CD4-positive, alpha-beta T cell (primary cell): ENCODE results near the gene RPAIN. TPM values are rescaled to one million over a fixed set of nuclear protein-coding genes. Genes with fewer than 3 reads are reported as not detected.

Experiments used
- ATAC-seq: fragments of 200-7000 bp; cut with Tn5 transposase; one replicate; pipeline ENCODE4 v1.10.0; 2022; ENCODE audit warnings: mild to moderate bottlenecking; ENCODE audit not compliant: poor library complexity
- CTCF ChIA-PET: fragments of 350-600 bp; sonication (Branson Sonifier 250); formaldehyde crosslinking; loops from one replicate; lab custom pipeline; 2021; ENCODE audit warnings: antibody characterized with exemption, inconsistent platforms; lab: Charles Lee
- POLR2A ChIA-PET: fragments of 350-600 bp; sonication (Branson Sonifier 250); formaldehyde crosslinking; loops from one replicate; lab custom pipeline; 2021; ENCODE audit warnings: antibody characterized with exemption, inconsistent platforms; lab: Charles Lee
- DNase-seq, 14 experiments: peaks; one replicate each; pipeline ENCODE4 v3.0.0-alpha.2; 2013 to 2020; ENCODE audit warnings: mixed read lengths in 2 of 14
- H3K27ac ChIP-seq, 2 donors: one replicate each; pipeline versions ENCODE4 v1.5.1 to v1.7.0; 2013; ENCODE audit warnings: low read length in 2 of 2, low read depth in 1 of 2, mild to moderate bottlenecking in 1 of 2
- H3K27me3 ChIP-seq, 2 experiments: 1 replicate in 1 of 2; 2 replicates in 1 of 2; pipeline versions ENCODE4 v1.6.1 to v1.7.0; 2013; ENCODE audit warnings: low read length in 2 of 2, control low read depth in 1 of 2, mild to moderate bottlenecking in 1 of 2, moderate library complexity in 1 of 2; ENCODE audit not compliant: insufficient read depth in 2 of 2, control insufficient read depth in 1 of 2
- H3K36me3 ChIP-seq: one replicate; pipeline ENCODE4 v1.6.1; 2013; ENCODE audit warnings: low read length, control low read depth; ENCODE audit not compliant: insufficient read depth
- H3K4me1 ChIP-seq: one replicate; pipeline ENCODE4 v1.6.1; 2013; ENCODE audit warnings: low read length, control low read depth; ENCODE audit not compliant: insufficient read depth
- H3K4me3 ChIP-seq: one replicate; pipeline ENCODE4 v1.5.1; 2013; ENCODE audit warnings: mild to moderate bottlenecking, low read length, moderate library complexity
- H3K9me3 ChIP-seq, 2 experiments: 1 replicate in 1 of 2; 2 replicates in 1 of 2; pipeline versions ENCODE4 v1.6.1 to v1.7.0; 2013; ENCODE audit warnings: low read length in 2 of 2, mild to moderate bottlenecking in 2 of 2, control low read depth in 1 of 2, moderate library complexity in 1 of 2; ENCODE audit not compliant: control insufficient read depth in 1 of 2, insufficient read depth in 1 of 2
- H3K27ac Mint-ChIP-seq: one replicate; pipeline ENCODE4 v1.8.0; 2020; ENCODE audit warnings: mixed read lengths
- H3K27me3 Mint-ChIP-seq: one replicate; pipeline ENCODE4 v1.8.0; 2021; ENCODE audit warnings: mixed read lengths
- H3K36me3 Mint-ChIP-seq: one replicate; pipeline ENCODE4 v1.8.0; 2021; ENCODE audit warnings: low read depth, mixed read lengths
- H3K4me1 Mint-ChIP-seq: one replicate; pipeline ENCODE4 v1.8.0; 2021; ENCODE audit warnings: low read depth, mixed read lengths
- H3K4me3 Mint-ChIP-seq: one replicate; pipeline ENCODE4 v1.8.0; 2020; ENCODE audit warnings: mild to moderate bottlenecking, mixed read lengths
- H3K9me3 Mint-ChIP-seq: one replicate; pipeline ENCODE4 v1.8.0; 2020; ENCODE audit warnings: mixed read lengths
- intact Hi-C, 2 experiments: fragments of 100-400 bp; cut with DNase I in 1 of 2; cut with micrococcal nuclease in 1 of 2; formaldehyde crosslinking; loops; one replicate each; pipeline versions ENCODE4 v1.15.1 to v1.9.0; 2023 to 2025; cut with DNase I, micrococcal nuclease
- total RNA-seq, 174 experiments: library from RNA in 2 of 174; stranded (reverse) in 2 of 174; gene quantifications; one replicate each; pipeline ENCODE4 v1.2.3 and lab custom pipeline; 2021 to 2026
- TF ChIP-seq, protein P1 (sequence below): fragments of 200-600 bp; IDR thresholded peaks from one replicate; pipeline ENCODE4 v1.8.0; 2022; ENCODE audit warnings: antibody characterized with exemption, mild to moderate bottlenecking

The RPAIN gene
- total RNA-seq, 2 experiments from 2014 or later: 68.7 to 77.5 TPM

- Histone ChIP-seq H3K4me1 (peaks cover 16% of the 10 kb centered on the region), H3K27me3 (no peaks in the 10 kb centered on the region), H3K27ac (no peak overlapping the region), H3K9me3 (no peaks in the 10 kb centered on the region), H3K4me3 (no peak overlapping the region), H3K36me3 (peaks cover 82% of the 10 kb centered on the region)
- Mint-ChIP-seq H3K4me3 (no peak overlapping the region), H3K9me3 (no peaks in the 10 kb centered on the region), H3K36me3 (peaks cover 89% of the 10 kb centered on the region), H3K4me1 (peaks cover 54% of the 10 kb centered on the region), H3K27ac (no peak overlapping the region), H3K27me3 (no peaks in the 10 kb centered on the region)
- DNase-seq (no peak), ATAC-seq (no peak)
- CTCF ChIA-PET: no interaction called here
- intact Hi-C loops: loop anchor here (10.0 kb wide), 2 partner anchors 66 to 1164 kb away; partner anchors contain the start of genes KIAA0753 (in 1 of the 2), NUP88 (in 1 of the 2) and TXNDC17 (in 1 of the 2)
- POLR2A ChIA-PET: no interaction called here
- TF ChIP-seq, protein P1, sequence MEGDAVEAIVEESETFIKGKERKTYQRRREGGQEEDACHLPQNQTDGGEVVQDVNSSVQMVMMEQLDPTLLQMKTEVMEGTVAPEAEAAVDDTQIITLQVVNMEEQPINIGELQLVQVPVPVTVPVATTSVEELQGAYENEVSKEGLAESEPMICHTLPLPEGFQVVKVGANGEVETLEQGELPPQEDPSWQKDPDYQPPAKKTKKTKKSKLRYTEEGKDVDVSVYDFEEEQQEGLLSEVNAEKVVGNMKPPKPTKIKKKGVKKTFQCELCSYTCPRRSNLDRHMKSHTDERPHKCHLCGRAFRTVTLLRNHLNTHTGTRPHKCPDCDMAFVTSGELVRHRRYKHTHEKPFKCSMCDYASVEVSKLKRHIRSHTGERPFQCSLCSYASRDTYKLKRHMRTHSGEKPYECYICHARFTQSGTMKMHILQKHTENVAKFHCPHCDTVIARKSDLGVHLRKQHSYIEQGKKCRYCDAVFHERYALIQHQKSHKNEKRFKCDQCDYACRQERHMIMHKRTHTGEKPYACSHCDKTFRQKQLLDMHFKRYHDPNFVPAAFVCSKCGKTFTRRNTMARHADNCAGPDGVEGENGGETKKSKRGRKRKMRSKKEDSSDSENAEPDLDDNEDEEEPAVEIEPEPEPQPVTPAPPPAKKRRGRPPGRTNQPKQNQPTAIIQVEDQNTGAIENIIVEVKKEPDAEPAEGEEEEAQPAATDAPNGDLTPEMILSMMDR: no peak
Observed at GRCh38 chr17:5480962-5481361, 61.0 kb downstream of the RPAIN start.

DNA sequence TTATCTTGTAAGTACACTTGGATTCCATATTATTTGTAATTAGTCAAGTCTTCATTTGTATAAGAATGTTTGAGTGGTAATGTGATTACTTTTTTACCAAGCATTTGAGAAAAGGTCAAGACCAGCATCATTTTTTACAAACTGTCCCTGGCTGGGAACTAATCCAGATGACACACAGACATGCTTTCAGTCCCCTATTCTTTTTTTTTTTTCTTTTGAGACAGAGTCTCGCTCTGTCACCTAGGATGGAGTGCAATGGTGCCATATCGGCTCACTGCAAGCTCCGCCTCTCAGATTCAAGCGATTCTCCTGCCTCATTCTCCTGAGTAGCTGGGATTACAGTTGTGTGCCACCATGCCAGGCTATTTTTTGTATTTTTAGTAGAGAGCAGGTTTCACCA lies 61.5 kb downstream of the RPAIN start:
- peaks cover 16% of the 10 kb centered on the region for H3K4me1 ChIP-seq
- peaks cover 59% of the 10 kb centered on the region for H3K4me1 Mint-ChIP-seq
- H3K36me3 ChIP-seq: peaks cover 79% of the 10 kb centered on the region
- no peaks in the 10 kb centered on the region for H3K9me3 ChIP-seq
- H3K36me3 Mint-ChIP-seq: peaks cover 89% of the 10 kb centered on the region
- H3K27me3 ChIP-seq: no peaks in the 10 kb centered on the region
- CTCF ChIA-PET: no interaction called here
- H3K27me3 Mint-ChIP-seq: no peaks in the 10 kb centered on the region
- no peaks in the 10 kb centered on the region for H3K9me3 Mint-ChIP-seq
- no peak overlapping the region for H3K4me3 ChIP-seq
- H3K27ac ChIP-seq: no peak overlapping the region
- TF ChIP-seq, protein P1: no peak
- intact Hi-C loops: loop anchor here (10.0 kb wide), 2 partner anchors 67 to 1163 kb away; partner anchors contain the start of genes KIAA0753 (in 1 of the 2), NUP88 (in 1 of the 2) and TXNDC17 (in 1 of the 2)
- no peak overlapping the region for H3K27ac Mint-ChIP-seq
- no peak for DNase-seq
- POLR2A ChIA-PET: no interaction called here
- no peak for ATAC-seq
- H3K4me3 Mint-ChIP-seq: no peak overlapping the region

Other genes starting within 250 kb of the RPAIN start
- gene ZNF594, start 228.3 kb upstream of the RPAIN start, total RNA-seq: 1 to 10 TPM; 2.2 to 3.1 TPM
- gene SCIMP, start 185.3 kb upstream of the RPAIN start, total RNA-seq: under 1 TPM; 0.31 to 0.47 TPM
- gene RABEP1, start 137.9 kb upstream of the RPAIN start, total RNA-seq: 10 to 100 TPM; 27.4 to 31.8 TPM
- 100 to 1,000 TPM; 129 to 142 TPM for gene NUP88, start 520 bp upstream of the RPAIN start, total RNA-seq
- gene C1QBP, start 19.0 kb downstream of the RPAIN start, total RNA-seq: 10 to 100 TPM; 59.9 to 62.9 TPM
- gene DHX33, start 48.8 kb downstream of the RPAIN start, total RNA-seq: 1 to 10 TPM; 2.5 to 2.9 TPM
- gene DERL2, start 66.0 kb downstream of the RPAIN start, total RNA-seq: 10 to 100 TPM; 88.3 to 98.7 TPM
- gene MIS12, start 66.4 kb downstream of the RPAIN start, total RNA-seq: 10 to 100 TPM; 19.2 to 20.3 TPM
- 100 to 1,000 TPM; 254 to 258 TPM for gene NLRP1, start 164.3 kb downstream of the RPAIN start, total RNA-seq